ENCODE data around the gene SFTPA2.
"Not testable (repeated sequence)": the region's sequence is repeated elsewhere in the genome, so short reads cannot be mapped to it uniquely, and the experiment has no call there.

The SFTPA2 gene

DNA sequence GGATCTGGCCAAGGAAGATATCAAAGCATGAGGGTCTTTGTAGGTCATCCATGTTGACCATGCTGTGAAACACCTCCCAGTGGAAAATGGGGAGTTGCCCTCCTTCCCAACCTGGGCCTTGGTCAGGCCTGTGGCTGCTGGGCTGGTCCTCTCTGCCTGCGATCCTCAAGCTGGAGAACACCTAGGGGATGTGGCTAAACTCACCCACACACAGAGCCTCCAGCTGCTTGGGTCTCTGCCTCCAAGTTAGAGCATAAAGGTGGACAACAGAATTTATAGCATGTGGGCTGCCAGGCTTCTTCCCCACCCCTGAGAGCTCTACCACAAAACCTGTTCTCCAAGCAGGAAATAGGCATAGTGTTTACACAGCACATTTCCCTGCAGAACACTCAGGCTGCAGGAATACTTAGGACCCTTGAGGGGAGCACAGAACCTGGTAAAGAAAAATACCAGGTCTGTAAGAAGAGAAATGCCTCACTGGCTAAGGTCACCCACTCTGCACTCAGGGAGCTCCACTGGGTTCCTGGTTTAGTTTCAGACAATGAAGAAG is at the start of gene SFTPA2:
Gene SFTPA2, minus strand, starts transcription at position 248 of the 550 bp plus-strand sequence. CDS start 924 bp downstream, outside the sequence.
- TF ChIP-seq, protein P1, sequence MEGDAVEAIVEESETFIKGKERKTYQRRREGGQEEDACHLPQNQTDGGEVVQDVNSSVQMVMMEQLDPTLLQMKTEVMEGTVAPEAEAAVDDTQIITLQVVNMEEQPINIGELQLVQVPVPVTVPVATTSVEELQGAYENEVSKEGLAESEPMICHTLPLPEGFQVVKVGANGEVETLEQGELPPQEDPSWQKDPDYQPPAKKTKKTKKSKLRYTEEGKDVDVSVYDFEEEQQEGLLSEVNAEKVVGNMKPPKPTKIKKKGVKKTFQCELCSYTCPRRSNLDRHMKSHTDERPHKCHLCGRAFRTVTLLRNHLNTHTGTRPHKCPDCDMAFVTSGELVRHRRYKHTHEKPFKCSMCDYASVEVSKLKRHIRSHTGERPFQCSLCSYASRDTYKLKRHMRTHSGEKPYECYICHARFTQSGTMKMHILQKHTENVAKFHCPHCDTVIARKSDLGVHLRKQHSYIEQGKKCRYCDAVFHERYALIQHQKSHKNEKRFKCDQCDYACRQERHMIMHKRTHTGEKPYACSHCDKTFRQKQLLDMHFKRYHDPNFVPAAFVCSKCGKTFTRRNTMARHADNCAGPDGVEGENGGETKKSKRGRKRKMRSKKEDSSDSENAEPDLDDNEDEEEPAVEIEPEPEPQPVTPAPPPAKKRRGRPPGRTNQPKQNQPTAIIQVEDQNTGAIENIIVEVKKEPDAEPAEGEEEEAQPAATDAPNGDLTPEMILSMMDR (IDR thresholded peaks at IDR 0.05; ENCODE audit: insufficient read depth, low read depth, low read length, missing control alignments): no peak

DNA sequence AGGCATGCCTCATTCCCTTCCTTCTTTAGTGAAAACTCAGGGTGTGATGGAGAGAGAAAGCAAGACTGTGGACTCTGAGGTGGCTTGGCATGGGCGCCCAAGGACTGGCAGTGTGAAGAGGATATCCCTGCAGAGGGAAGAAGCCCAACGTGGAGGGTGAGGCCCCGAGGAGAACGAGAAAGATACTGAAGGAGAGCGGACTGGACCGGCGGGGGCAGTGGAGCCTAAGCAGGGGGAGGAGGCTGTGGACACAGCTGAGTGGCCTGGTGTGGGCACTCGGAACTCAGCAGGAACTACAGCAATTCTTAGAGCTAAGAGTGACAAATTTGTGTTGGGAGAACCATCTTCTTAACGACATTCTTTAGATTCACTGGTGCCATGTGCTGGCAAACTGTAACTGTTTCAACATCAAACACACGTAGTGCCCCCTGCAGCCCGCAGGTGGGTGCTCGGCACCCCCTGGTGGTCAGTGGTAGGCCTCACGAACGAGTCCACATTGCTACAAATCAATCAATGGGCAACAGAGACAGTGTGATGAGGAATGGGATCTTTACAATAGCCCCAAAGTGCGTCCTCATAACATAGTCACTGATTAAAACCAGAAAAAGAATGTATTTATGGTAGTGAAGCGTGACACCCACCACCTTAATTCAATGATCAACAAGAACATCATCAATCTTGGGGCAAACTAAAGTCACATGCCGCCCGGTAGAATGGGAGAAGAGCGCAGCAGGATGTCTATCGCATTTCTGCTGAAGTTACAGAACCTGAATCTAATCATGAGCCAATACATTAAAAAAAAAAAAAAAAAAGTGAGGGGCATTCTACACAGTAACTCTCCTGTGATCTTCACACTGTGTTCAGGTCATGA is 48.5 kb upstream of the SFTPA2 start:
- DNase-seq (ENCODE audit: low read depth): peak; percentile 52
- TF ChIP-seq, protein P1 (IDR thresholded peaks at IDR 0.05; ENCODE audit: insufficient read depth, low read depth, low read length, missing control alignments): peak; percentile 65
- H3K4me3 ChIP-seq (ENCODE audit: low read depth, low read length): no peak overlapping the region

More for the DNA sequence above, at the start of gene SFTPA2:
- no peak for DNase-seq (ENCODE audit: low read depth)
- no peak within 1 kb of the TSS for H3K4me3 ChIP-seq (ENCODE audit: low read depth, low read length)

DNA sequence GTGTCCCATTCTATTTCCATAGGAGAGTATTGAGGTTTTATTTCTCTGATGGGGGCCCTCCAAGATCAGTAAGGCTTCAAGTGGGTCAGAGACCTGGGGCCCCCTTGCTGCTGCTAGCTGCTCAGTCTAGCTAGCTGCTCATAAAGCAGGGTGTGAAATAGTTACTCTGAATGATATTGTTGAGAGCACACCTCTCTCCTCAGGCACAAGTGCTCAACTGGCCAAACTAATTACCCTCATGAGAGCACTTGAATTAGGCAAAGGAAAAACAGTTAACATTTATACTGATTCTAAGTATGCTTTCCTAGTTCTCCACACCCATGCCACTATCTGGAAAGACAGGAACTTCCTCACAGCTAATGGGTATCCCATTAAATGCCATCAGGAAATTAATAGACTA is 45.1 kb upstream of the SFTPA2 start:
- TF ChIP-seq, protein P1 (IDR thresholded peaks at IDR 0.05; ENCODE audit: insufficient read depth, low read depth, low read length, missing control alignments): no peak
- no peak overlapping the region for H3K4me3 ChIP-seq (ENCODE audit: low read depth, low read length)
- DNase-seq (ENCODE audit: low read depth): no peak

DNA sequence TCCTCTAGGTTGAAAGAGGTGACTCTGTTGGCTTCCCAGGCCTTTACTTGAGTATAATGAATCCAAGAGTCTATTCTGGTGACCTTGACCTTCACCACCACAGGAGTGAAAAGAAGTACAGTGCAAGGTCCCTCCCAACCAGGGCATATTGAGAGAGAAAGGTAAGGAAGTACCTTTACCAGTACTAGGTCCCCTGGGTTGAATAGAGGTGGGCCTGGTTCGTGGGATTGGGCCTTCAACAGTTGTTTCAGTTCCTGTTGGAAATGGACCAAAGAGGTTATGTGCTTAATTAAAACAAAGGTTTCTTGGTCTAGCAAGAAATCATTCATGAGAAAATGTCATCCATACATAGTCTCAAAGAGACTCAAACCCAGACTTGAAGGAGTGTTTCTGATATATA is 44.1 kb upstream of the SFTPA2 start:
- TF ChIP-seq, protein P1 (IDR thresholded peaks at IDR 0.05; ENCODE audit: insufficient read depth, low read depth, low read length, missing control alignments): no peak
- DNase-seq (ENCODE audit: low read depth): no peak
- no peak overlapping the region for H3K4me3 ChIP-seq (ENCODE audit: low read depth, low read length)

DNA sequence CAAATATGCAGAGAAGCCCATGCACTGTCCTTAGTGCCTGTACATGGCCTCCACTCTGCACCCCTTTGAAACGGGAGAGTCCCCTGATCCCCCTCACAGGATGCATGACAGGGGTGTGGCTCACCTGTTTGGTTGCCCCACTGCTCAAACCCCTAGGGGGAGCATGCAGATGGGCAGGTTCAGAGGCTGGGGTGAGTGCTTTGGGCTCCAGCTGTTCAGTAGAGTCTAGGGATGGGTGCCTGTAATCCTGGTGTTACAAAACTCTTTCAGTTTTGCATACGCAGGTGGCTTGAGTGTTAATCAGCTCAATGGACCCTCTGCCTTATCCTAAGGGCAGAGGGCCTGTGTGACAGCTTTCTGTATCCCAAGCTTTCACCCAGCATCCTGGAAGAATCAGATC is 42.7 kb upstream of the SFTPA2 start:
- TF ChIP-seq, protein P1 (IDR thresholded peaks at IDR 0.05; ENCODE audit: insufficient read depth, low read depth, low read length, missing control alignments): no peak
- H3K4me3 ChIP-seq (ENCODE audit: low read depth, low read length): no peak overlapping the region
- no peak for DNase-seq (ENCODE audit: low read depth)

DNA sequence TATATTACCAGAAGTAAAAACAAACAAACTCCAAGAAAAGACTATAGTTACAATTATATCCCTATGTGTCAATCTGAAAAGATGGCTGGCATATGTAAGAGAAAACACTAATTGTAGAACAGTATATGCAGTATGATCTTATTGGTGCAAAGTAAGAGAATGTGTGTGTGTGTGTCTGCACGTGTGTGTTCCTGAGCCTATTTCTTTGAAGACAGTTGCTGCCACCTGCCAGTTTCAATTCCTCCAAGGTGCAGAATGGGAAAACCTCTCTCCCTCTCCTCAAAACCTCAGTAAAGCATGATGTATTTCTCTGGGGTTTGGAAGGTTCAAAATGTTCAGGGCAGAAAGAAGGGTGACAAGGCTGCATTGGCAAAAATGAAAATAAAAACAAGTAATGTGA is 41.7 kb upstream of the SFTPA2 start:
- no peak overlapping the region for H3K4me3 ChIP-seq (ENCODE audit: low read depth, low read length)
- TF ChIP-seq, protein P1 (IDR thresholded peaks at IDR 0.05; ENCODE audit: insufficient read depth, low read depth, low read length, missing control alignments): no peak
- no peak for DNase-seq (ENCODE audit: low read depth)

DNA sequence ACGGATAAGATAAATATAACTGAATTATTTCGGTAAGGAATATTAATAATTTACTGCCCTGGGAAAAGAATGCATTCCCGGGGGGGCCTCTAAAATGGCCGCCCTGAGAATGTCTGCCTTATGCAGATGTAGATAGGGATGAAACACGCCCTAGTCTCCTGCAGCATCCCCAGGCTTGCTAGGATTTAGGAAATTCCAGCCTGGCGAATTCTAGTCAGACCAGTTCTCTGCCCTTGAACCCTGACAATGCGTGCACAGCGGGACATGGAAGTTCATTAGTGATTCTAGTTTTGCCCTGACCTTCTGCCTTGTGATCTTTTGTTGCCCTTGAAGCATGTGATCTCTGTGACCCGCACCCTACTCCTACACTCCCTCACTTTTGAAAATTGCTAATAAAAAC is 39.4 kb upstream of the SFTPA2 start:
- not testable (repeated sequence) for DNase-seq (ENCODE audit: low read depth); H3K4me3 ChIP-seq (ENCODE audit: low read depth, low read length)
